ENCODE measurements around the gene LDLRAD2. TPM values are rescaled to one million over a fixed set of nuclear protein-coding genes. Genes with fewer than 3 reads are reported as not detected.

Gene LDLRAD2
- total and polyA plus RNA-seq, 9 of the 15 experiments (the other 6 are each of a cell fraction or from before 2014, with no cell fraction given) = 0.45 to 0.48 TPM; not detected in 7

DNA sequence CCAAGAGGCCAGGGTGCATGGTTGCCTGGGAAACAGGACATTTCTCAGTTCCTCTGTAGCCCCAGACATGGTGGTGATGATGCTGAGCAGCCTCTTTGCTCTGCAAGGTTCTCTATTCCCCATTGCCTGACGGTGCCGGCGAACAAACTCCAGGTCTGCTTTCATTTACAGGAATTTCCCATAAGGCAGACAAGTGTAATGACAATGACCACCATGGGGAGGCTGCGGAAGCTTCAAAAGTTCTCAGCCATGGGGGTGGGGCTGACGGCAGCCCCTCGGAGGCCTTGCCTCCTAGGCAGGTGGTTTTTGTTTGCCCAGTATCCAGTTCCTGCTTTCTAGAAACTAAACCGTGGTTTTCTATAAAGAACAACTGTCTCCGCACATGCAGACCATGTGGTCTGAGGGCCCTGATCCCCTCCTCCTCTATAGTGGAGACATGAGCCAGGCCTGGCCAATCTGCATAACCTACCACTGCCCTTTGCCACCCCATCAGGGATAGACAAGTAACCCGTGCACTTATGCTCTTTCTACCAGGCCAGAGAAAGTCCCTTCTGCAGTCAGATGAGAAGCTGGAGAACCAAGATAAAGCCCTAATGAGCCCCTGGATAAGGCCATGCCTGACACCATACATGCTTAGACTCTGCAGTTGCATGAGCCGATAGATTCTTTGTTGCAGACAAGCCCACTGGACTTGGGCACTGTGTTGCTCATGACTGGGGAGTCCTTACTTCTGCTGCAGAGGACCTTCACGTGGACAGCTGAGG, 54.1 kb downstream of the LDLRAD2 start (continued):
- no peak for TF ChIP-seq E2F3 (CRISPR knock-in tag; IDR thresholded peaks at IDR 0.05)
- peak; percentile 83 for TF ChIP-seq NCOR1 (IDR thresholded peaks at IDR 0.05)
- peak; percentile 63; the same call in 1 of the 2 replicates for TF ChIP-seq EP300 (IDR thresholded peaks at IDR 0.05; ENCODE audit: low read length)
- peak; percentile 23; the same call in 1 of the 2 replicates for TF ChIP-seq SMARCE1 (IDR thresholded peaks at IDR 0.05)
- TF ChIP-seq ZNF584 (CRISPR knock-in tag; IDR thresholded peaks at IDR 0.05; ENCODE audit: low read depth) = no peak
- TF ChIP-seq, protein P1, sequence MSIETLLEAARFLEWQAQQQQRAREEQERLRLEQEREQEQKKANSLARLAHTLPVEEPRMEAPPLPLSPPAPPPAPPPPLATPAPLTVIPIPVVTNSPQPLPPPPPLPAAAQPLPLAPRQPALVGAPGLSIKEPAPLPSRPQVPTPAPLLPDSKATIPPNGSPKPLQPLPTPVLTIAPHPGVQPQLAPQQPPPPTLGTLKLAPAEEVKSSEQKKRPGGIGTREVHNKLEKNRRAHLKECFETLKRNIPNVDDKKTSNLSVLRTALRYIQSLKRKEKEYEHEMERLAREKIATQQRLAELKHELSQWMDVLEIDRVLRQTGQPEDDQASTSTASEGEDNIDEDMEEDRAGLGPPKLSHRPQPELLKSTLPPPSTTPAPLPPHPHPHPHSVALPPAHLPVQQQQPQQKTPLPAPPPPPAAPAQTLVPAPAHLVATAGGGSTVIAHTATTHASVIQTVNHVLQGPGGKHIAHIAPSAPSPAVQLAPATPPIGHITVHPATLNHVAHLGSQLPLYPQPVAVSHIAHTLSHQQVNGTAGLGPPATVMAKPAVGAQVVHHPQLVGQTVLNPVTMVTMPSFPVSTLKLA (conservative IDR thresholded peaks at IDR 0.05) = peak in 1 of 2 experiments; percentile 61; a peak in 2 of 4 replicates
- TF ChIP-seq SOX6 (IDR thresholded peaks at IDR 0.05) = 0 out of 2 replicates have a peak, but pooled peaks have one; percentile 11
- TF ChIP-seq, protein P2, sequence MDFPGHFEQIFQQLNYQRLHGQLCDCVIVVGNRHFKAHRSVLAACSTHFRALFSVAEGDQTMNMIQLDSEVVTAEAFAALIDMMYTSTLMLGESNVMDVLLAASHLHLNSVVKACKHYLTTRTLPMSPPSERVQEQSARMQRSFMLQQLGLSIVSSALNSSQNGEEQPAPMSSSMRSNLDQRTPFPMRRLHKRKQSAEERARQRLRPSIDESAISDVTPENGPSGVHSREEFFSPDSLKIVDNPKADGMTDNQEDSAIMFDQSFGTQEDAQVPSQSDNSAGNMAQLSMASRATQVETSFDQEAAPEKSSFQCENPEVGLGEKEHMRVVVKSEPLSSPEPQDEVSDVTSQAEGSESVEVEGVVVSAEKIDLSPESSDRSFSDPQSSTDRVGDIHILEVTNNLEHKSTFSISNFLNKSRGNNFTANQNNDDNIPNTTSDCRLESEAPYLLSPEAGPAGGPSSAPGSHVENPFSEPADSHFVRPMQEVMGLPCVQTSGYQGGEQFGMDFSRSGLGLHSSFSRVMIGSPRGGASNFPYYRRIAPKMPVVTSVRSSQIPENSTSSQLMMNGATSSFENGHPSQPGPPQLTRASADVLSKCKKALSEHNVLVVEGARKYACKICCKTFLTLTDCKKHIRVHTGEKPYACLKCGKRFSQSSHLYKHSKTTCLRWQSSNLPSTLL (IDR thresholded peaks at IDR 0.05) = no peak
- no peak for TF ChIP-seq ZNF24 (IDR thresholded peaks at IDR 0.05)
- TF ChIP-seq, protein P3, sequence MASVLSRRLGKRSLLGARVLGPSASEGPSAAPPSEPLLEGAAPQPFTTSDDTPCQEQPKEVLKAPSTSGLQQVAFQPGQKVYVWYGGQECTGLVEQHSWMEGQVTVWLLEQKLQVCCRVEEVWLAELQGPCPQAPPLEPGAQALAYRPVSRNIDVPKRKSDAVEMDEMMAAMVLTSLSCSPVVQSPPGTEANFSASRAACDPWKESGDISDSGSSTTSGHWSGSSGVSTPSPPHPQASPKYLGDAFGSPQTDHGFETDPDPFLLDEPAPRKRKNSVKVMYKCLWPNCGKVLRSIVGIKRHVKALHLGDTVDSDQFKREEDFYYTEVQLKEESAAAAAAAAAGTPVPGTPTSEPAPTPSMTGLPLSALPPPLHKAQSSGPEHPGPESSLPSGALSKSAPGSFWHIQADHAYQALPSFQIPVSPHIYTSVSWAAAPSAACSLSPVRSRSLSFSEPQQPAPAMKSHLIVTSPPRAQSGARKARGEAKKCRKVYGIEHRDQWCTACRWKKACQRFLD (CRISPR knock-in tag; IDR thresholded peaks at IDR 0.05) = 0 out of 2 replicates have a peak, but pooled peaks have one; percentile 37
- peak; percentile 76 for TF ChIP-seq TEAD4 (IDR thresholded peaks at IDR 0.05; ENCODE audit: low read length)
- no peak for TF ChIP-seq TEAD4 (CRISPR knock-in tag; IDR thresholded peaks at IDR 0.05; ENCODE audit: borderline replicate concordance)
- peak; percentile 79 for TF ChIP-seq DPF2 (IDR thresholded peaks at IDR 0.05)
- 0 out of 2 replicates have a peak, but pooled peaks have one; percentile 45 for TF ChIP-seq LEF1 (IDR thresholded peaks at IDR 0.05)
- 0 out of 2 replicates have a peak, but pooled peaks have one; percentile 13 for TF ChIP-seq GATAD2A (IDR thresholded peaks at IDR 0.05)
- TF ChIP-seq, protein P4, sequence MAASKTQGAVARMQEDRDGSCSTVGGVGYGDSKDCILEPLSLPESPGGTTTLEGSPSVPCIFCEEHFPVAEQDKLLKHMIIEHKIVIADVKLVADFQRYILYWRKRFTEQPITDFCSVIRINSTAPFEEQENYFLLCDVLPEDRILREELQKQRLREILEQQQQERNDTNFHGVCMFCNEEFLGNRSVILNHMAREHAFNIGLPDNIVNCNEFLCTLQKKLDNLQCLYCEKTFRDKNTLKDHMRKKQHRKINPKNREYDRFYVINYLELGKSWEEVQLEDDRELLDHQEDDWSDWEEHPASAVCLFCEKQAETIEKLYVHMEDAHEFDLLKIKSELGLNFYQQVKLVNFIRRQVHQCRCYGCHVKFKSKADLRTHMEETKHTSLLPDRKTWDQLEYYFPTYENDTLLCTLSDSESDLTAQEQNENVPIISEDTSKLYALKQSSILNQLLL (CRISPR knock-in tag; IDR thresholded peaks at IDR 0.05; ENCODE audit: borderline replicate concordance) = no peak
- 0 out of 4 replicates have a peak, but pooled peaks of 1 of the 2 experiments have one; percentile 50 for TF ChIP-seq HDAC1 (IDR thresholded peaks at IDR 0.05)
- no peak for TF ChIP-seq HDGF (IDR thresholded peaks at IDR 0.05)
- 0 out of 2 replicates have a peak, but pooled peaks have one; percentile 13 for TF ChIP-seq CHD2 (IDR thresholded peaks at IDR 0.05; ENCODE audit: low read depth, low read length)
- TF ChIP-seq PPARD (CRISPR knock-in tag; IDR thresholded peaks at IDR 0.05) = no peak
- TF ChIP-seq BRD9 (IDR thresholded peaks at IDR 0.05; ENCODE audit: low read depth, partially characterized antibody) = no peak
- TF ChIP-seq ZNF121 (CRISPR knock-in tag; conservative IDR thresholded peaks at IDR 0.05) = no peak
- peak; percentile 85 for TF ChIP-seq POLR2AphosphoS5 (IDR thresholded peaks at IDR 0.05; ENCODE audit: control insufficient read depth, insufficient read depth, low read depth, low read length)
- TF ChIP-seq ESRRA (IDR thresholded peaks at IDR 0.05; ENCODE audit: borderline replicate concordance, low read depth) = 0 out of 2 replicates have a peak, but pooled peaks have one; percentile 11

All from K562 (cell line).